BLaER1 treated with 17β-estradiol and CSF1 and Interleukin-3, amounts not matched to agents 10 nM and 100 nM (cell line): ENCODE results near the gene MTX1.

ENCODE experiments used
- H3K27ac ChIP-seq, 11 experiments: shearing (Covaris generic); formaldehyde crosslinking; 2 replicates each; pipeline ENCODE4 v1.8.1; 2022
- H3K27me3 ChIP-seq, 11 experiments: shearing (Covaris generic); formaldehyde crosslinking; 2 replicates each; pipeline ENCODE4 v1.8.1; 2022
- H3K36me3 ChIP-seq, 11 experiments: shearing (Covaris generic); formaldehyde crosslinking; 2 replicates each; pipeline ENCODE4 v1.8.1; 2022
- H3K4me1 ChIP-seq, 10 experiments: shearing (Covaris generic); formaldehyde crosslinking; 2 replicates each; pipeline ENCODE4 v1.8.1; 2022
- H3K4me2 ChIP-seq, 11 experiments: shearing (Covaris generic); formaldehyde crosslinking; 2 replicates each; pipeline ENCODE4 v1.8.1; 2022
- H3K4me3 ChIP-seq, 10 experiments: shearing (Covaris generic); formaldehyde crosslinking; 2 replicates each; pipeline ENCODE4 v1.8.1; 2022
- H3K9ac ChIP-seq, 11 experiments: shearing (Covaris generic); formaldehyde crosslinking; 2 replicates each; pipeline ENCODE4 v1.8.1; 2022
- H3K9me3 ChIP-seq, 11 experiments: shearing (Covaris generic); formaldehyde crosslinking; replicated peaks in 1 of 11; 2 replicates each; pipeline ENCODE4 v1.8.1; 2022
- H4K20me1 ChIP-seq, 11 experiments: shearing (Covaris generic); formaldehyde crosslinking; 2 replicates each; pipeline ENCODE4 v1.8.1; 2022
- Cebpa-rat ChIP-seq, 11 experiments: shearing (Covaris generic); IDR thresholded peaks; 2 replicates each; pipeline ENCODE4 v1.8.1; 2022

The MTX1 gene

GRCh38 chr1:155172732-155173477, 35.6 kb upstream of the MTX1 start, which contains the start of gene KRTCAP2:
Gene KRTCAP2, minus strand, starts transcription at chr1:155173304. Its CDS starts 80 bp downstream, at chr1:155173224.
- H3K4me2 ChIP-seq = peak within 1 kb of the TSS; percentile 90 to 99 (median 97)
- peaks cover 47 to 68% (median 62%) of the 10 kb centered on the region in 10 experiments for H3K4me1 ChIP-seq
- peak within 1 kb of the TSS; percentile 86 to 97 (median 92) for H3K9ac ChIP-seq
- peaks cover 37 to 50% (median 43%) of the 10 kb centered on the region in 11 experiments for H3K36me3 ChIP-seq
- peak within 1 kb of the TSS; percentile 73 to 93 (median 84) for H3K4me3 ChIP-seq
- no peaks in the 10 kb centered on the region for H3K27me3 ChIP-seq
- peak within 1 kb of the TSS; percentile 84 to 95 (median 91) for H3K27ac ChIP-seq
- no peak for TF ChIP-seq Cebpa-rat (IDR thresholded peaks at IDR 0.05)
- no peaks in the 10 kb centered on the region for H3K9me3 ChIP-seq
- H4K20me1 ChIP-seq = peaks cover 0 to 21% (median 0%) of the 10 kb centered on the region in 11 experiments; a peak in 5 of 22 replicates

DNA sequence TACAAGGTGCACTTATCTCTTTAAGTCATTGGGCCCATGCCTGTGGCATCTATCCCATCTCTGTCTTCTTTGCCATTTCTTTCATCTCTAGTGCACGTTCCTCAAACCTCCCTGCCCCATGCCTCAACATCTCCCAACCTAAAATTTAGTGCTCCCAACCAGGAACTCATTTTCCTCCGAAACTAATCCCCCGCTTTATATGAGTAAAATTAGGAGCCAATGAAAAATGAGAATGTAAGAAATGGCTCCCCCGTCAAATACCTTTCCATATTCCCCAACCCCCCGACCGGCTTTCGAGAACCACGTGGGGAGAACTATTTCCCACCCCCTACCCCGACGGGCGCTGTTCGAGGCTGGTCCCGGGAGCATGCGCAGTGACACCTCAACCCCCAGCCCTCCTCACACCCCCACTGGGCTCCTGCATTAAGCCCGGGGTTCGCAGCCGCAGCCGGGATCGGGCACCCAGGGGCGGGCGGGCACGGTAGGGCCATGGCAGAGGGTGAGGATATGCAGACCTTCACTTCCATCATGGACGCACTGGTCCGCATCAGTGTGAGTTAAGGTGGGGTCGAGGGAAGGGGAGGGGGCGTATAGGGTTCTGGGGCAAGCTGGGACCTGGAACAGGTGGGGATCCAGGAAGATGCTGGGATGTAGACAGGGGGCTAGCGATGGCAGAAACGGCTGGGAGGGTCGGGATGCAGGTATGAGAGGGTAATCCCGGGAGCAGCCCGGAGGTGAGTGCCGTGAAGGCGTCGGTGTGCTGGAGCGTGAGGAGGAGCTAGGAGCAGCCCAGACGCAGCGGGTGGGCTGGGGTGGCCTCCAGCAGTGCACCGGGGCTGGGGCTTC, 34.8 kb upstream of the MTX1 start, which contains the start of gene TRIM46:
TRIM46 (plus strand) TSS at position 372 of the 846 bp plus-strand sequence; CDS start at position 490, 118 bp downstream.
- Histone ChIP-seq H3K27me3 (no peaks in the 10 kb centered on the region), H4K20me1 (peaks cover 0 to 15% (median 0%) of the 10 kb centered on the region in 11 experiments; a peak in 5 of 22 replicates), H3K4me3 (peak within 1 kb of the TSS; percentile 73 to 93 (median 84)), H3K9me3 (no peaks in the 10 kb centered on the region), H3K9ac (peak within 1 kb of the TSS; percentile 86 to 97 (median 92)), H3K4me1 (peaks cover 46 to 69% (median 58%) of the 10 kb centered on the region in 10 experiments), H3K36me3 (peaks cover 41 to 56% (median 47%) of the 10 kb centered on the region in 11 experiments), H3K4me2 (peak within 1 kb of the TSS; percentile 90 to 99 (median 97)), H3K27ac (peak within 1 kb of the TSS; percentile 84 to 95 (median 91))
- TF ChIP-seq Cebpa-rat (IDR thresholded peaks at IDR 0.05) = no peak

DNA sequence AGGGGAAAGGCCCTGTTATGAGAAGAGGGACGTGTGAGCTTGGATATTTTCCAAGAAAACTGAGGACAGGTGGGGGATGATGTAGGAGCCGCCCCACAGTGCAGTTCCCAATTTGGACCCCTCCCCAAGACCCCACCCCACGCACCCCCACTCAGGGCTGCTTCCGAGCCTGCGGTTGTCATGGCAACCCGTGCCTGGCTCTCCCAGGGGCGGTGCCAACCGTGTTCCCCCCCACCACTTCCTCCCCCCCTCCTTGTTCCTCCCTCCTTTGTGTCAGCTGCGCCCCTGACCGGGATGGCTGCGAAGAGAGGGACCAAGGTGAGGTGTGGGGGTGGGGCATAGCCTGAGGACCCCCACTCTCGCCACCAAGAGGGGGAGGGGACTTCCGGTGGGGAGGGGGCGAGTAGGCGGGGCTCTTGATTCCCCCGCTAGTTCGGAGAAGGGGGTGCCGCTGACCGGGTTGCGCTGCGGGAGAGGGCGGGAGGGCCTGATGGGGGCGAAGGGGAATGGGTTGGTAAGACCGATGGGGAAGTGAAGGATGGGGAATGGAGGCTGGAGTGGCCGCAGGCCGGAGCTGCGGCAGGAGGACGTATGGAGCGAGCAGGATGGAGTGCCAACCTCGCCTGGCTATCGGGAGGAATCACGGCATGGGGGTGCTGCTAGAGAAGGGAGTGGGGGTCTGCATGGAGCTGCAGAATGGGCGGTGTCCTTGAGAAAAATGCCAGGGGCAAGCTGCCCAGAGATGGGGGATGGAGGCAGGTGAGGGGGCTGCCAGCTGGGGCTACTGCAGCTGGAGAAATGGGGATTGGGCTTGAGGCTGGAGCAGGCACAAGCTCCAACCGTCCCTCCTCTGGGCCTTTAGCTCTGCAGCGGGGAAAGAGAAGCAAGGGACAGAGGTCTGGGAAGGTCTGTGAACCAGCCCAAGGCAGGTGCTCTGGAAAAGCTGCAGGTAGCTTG, 33.9 kb upstream of the MTX1 start:
- peak overlapping the region; percentile 58 to 97 (median 92); a peak in 21 of 22 replicates for H3K9ac ChIP-seq
- H3K27ac ChIP-seq = peak overlapping the region in 9 of 11 experiments; percentile 18 to 95 (median 88); a peak in 16 of 22 replicates
- no peak for TF ChIP-seq Cebpa-rat (IDR thresholded peaks at IDR 0.05)

GRCh38 chr1:155175281-155175926, 33.1 kb upstream of the MTX1 start:
- no peak for TF ChIP-seq Cebpa-rat (IDR thresholded peaks at IDR 0.05)
- Histone ChIP-seq H3K4me1 (peaks cover 46 to 77% (median 65%) of the 10 kb centered on the region in 10 experiments), H3K27ac (peak overlapping the region in 7 of 11 experiments; percentile 60 to 95 (median 88); a peak in 10 of 22 replicates), H3K9ac (peak overlapping the region in 9 of 11 experiments; percentile 87 to 97 (median 92); a peak in 20 of 22 replicates), H3K4me2 (peak overlapping the region; percentile 90 to 99 (median 97)), H3K9me3 (no peaks in the 10 kb centered on the region), H4K20me1 (peaks cover 0 to 8% (median 0%) of the 10 kb centered on the region in 11 experiments; a peak in 5 of 22 replicates), H3K36me3 (peaks cover 38 to 56% (median 47%) of the 10 kb centered on the region in 11 experiments), H3K4me3 (peak overlapping the region; percentile 73 to 93 (median 84); a peak in 19 of 20 replicates), H3K27me3 (no peaks in the 10 kb centered on the region)

More for the DNA sequence above, 33.9 kb upstream of the MTX1 start:
- H3K4me3 ChIP-seq = peak overlapping the region; percentile 73 to 93 (median 84)
- H4K20me1 ChIP-seq = peaks cover 0 to 8% (median 0%) of the 10 kb centered on the region in 11 experiments; a peak in 5 of 22 replicates
- H3K4me2 ChIP-seq = peak overlapping the region; percentile 90 to 99 (median 97)
- peaks cover 41 to 56% (median 47%) of the 10 kb centered on the region in 11 experiments for H3K36me3 ChIP-seq
- H3K9me3 ChIP-seq = no peaks in the 10 kb centered on the region
- H3K27me3 ChIP-seq = no peaks in the 10 kb centered on the region
- H3K4me1 ChIP-seq = peaks cover 46 to 77% (median 65%) of the 10 kb centered on the region in 10 experiments

- peak overlapping the region in 4 of 11 experiments; percentile 37 to 88 (median 63); a peak in 5 of 22 replicates for H3K27ac ChIP-seq
- no peaks in the 10 kb centered on the region for H3K9me3 ChIP-seq
- peaks cover 33 to 56% (median 47%) of the 10 kb centered on the region in 11 experiments for H3K36me3 ChIP-seq
- peak overlapping the region; percentile 90 to 99 (median 97) for H3K4me2 ChIP-seq
- H3K4me1 ChIP-seq = peaks cover 46 to 74% (median 65%) of the 10 kb centered on the region in 10 experiments
- H3K27me3 ChIP-seq = no peaks in the 10 kb centered on the region
- TF ChIP-seq Cebpa-rat (IDR thresholded peaks at IDR 0.05) = no peak
- peak overlapping the region in 7 of 11 experiments; percentile 5 to 95 (median 91); a peak in 11 of 22 replicates for H3K9ac ChIP-seq
- peaks cover 0 to 8% (median 0%) of the 10 kb centered on the region in 11 experiments; a peak in 4 of 22 replicates for H4K20me1 ChIP-seq
- peak overlapping the region in 7 of 10 experiments; percentile 77 to 93 (median 87); a peak in 8 of 20 replicates for H3K4me3 ChIP-seq
Measured at GRCh38 chr1:155175927-155176371, 32.5 kb upstream of the MTX1 start.

DNA sequence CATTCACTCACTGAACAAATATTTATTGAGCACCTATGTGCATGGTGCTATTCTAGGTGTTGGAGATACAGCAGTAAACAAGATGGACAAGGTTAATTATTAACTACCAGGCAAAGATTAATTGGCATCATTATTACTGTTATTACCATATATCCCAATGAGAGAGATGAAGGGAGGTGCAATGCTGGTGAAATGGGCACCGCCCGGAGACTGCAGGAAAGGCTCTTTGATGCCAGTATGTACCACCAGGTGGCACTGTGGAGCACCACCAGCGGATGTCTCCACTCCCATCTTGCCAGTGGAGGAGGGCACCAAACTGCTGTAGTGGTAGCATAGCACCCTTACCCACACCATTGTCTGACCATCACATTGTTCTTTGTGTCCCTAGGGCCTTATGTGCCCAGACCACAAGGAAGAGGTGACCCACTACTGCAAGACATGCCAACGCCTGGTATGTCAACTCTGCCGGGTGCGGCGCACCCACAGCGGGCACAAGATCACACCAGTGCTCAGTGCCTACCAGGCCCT, 31.9 kb upstream of the MTX1 start:
- Histone ChIP-seq H4K20me1 (peaks cover 0 to 8% (median 0%) of the 10 kb centered on the region in 11 experiments; a peak in 4 of 22 replicates), H3K9ac (peak overlapping the region in 8 of 11 experiments; percentile 8 to 49 (median 26); a peak in 9 of 22 replicates), H3K4me2 (peak overlapping the region; percentile 90 to 99 (median 97)), H3K9me3 (no peaks in the 10 kb centered on the region), H3K36me3 (peaks cover 34 to 56% (median 47%) of the 10 kb centered on the region in 11 experiments), H3K4me1 (peaks cover 41 to 74% (median 62%) of the 10 kb centered on the region in 10 experiments), H3K4me3 (peak overlapping the region in 2 of 10 experiments; percentile 89 to 93; a peak in 2 of 20 replicates), H3K27ac (peak overlapping the region in 6 of 11 experiments; percentile 30 to 57 (median 38); a peak in 8 of 22 replicates), H3K27me3 (no peaks in the 10 kb centered on the region)
- TF ChIP-seq Cebpa-rat (IDR thresholded peaks at IDR 0.05) = no peak
